Activated CD4-positive, alpha-beta T cell treated with anti-CD3 and anti-CD28 coated beads for 1 hour (primary cell): ENCODE measurements around the gene FBXO31.
"Not testable (repeated sequence)": the region's sequence is repeated elsewhere in the genome, so short reads cannot be mapped to it uniquely, and the experiment has no call there.

Experiments used
- DNase-seq: peaks from one replicate; pipeline ENCODE4 v3.0.0-alpha.2; 2020

The FBXO31 gene

DNA sequence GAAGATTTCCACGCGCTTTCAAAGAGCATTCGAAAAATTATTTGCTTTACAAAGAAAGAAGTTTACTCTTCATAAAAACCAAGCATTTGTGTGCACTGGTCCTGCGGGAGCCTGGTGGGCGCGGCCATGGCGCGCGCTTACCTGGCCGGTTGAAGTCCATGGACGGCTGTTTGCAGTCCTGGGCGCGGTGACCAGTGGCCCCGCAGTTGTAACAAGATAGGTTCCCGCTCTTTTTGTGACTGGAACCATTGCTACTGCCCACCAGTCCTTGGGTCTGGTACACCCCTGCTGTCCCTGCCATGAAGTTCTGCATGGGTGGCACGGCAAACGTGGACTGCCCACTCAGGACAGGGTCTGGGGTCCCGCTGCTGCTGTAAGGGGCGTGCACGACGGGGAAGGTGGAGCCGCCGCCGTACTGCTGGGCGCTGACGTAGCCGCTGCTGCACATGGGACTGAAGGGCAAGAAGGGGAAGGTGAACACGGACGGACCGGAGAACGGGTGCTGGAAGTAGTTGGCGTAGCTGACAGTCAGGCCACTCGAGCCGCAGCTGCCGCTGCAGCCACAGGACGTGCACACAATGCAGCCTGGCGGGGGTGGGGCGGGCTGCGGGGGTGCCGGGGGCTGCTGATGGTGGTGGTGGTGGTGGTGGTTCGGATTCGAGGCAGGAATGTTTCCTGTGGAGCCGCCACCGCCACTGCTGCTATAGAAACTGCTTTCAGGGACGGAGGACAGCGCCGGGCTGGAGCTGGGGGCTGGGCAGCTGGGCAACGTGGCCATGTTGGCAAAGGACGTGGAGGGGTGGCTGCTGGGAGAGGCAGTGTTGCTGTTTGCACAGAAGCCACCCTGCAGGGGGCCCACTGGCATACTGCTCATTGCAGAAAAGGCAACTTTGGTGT, 28.0 kb upstream of the FBXO31 start:
- no peak for DNase-seq

DNA sequence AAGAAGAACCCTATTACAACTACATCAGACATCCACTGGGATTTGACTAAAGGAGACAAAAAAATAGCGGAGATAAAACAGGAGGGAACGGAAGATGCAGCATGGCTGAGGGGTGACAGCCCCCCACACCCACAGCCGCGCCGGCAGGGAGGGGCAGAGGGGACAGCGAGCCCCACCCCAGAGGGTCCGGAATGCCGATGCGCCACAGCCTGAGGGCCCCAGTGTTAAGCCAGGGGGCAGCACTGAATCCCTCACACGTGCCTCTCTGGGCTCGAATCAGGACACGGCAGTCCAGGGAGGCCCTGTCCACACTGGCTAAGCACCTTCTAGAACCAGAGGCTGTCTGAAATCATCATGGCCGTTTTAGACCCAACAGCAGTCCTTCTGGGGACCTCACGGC, 27.4 kb upstream of the FBXO31 start:
- DNase-seq = no peak

DNA sequence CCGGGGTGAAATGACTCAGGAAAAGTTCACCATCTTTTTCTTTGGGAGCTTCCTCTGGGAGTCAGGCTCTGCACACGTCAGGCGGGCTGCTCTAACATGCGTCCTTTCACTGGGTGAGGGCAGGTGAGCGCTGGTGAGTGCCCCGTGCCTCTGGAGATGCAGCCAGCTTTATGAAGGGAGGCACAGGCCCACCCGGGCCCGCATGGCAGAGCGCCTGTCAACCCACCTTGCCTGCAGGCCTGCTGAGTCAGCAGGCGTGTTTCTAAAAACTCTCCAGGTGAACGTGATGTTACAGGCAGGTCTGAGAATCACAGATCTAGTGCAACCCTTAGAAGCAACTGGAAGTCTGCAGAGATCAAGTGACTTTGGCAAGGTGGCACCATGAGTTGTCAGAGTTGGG, 27.0 kb upstream of the FBXO31 start:
- DNase-seq = no peak

DNA sequence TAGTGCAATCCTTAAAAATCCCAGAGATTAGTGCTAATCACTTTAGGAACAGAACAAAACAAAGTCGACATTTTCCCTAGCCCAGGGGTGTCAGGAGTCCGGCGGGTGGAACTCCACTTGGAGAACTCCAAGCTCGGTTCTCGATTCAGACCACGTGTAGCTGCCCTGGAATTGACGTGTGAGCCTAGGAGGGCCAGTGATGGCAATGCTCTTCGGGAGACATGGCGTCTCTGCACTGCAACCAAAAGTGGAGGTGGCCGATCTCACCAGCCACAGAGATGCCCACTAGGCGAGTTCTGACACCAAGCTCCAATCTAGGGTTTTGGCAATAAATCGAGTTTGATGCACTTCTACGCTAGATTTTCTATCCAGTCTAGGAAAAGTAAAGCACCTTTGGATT, 26.2 kb upstream of the FBXO31 start:
- no peak for DNase-seq

DNA sequence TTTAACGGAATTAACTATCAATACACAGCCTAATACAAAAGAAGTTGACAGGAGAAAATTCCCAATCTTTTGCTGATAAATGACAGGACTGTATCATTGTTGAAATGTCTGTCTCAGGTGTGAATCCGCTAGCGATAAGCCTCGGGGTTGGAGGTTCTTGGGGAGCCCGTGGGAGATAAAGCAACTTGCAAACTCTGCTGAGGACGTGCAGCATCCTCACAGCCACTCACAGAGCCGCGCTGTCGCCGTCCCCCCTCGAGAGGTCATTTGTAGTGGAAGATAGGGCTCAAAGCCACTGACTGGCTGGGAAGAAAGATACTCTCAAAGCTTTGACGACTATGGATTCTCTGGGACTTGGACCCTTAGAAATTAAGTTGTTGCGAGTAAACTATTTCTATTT, 25.6 kb upstream of the FBXO31 start:
- DNase-seq = no peak

DNA sequence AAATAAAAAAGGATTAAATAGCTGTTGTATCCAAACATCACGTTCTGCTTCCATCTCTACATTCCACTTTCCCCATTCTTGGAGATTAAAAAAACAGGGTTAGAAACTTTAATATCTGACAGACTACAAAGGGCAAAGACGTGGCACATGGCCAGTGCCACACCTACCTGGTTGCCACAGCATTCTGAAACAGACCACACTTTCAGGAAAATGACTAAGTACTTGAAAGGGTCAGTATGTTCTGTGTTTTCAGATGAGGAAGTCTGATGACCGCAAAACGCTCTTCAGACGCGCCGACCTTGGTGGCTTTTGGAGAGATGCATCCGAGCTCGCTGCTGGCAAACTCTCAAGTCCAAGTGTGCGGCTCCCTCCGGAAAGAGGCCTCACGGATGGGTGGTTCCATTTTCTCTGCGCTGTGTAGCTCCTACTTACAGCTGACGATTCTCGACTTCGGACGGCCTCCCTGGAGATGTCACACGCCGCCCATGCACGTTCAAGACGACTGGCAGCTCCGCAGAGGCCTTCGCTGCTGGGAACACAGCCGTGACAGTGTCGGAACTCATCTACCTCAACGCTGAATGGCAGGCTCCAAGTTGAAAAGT, 24.0 kb upstream of the FBXO31 start:
- no peak for DNase-seq

DNA sequence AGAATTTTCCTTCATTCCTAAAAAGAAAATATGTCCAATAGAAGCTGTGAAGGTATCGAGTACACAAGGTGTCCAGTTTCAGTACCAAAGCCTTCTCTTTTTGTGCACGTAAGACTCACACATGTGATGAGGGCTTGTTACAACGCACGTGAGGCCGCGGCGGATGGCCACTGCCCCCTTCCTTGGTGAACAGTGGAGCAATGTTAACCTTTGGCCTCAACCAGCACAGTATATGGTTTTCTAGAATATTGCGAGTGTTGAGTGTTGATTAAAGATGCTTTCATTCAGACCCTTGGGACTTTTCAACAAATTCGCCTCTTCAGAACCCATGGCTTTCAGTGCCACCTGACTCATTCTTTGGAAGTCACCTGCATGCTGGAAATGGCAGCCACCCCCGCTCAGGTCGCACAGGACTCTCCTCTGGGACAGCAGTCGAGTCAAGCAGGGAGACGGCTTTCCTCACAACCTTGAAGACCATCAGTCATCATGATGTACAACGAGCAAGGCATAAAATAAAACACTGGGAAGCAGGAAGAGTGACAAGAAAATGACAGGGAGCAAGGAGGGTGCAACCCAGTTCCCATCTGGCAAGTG, 23.0 kb upstream of the FBXO31 start:
- no peak for DNase-seq

DNA sequence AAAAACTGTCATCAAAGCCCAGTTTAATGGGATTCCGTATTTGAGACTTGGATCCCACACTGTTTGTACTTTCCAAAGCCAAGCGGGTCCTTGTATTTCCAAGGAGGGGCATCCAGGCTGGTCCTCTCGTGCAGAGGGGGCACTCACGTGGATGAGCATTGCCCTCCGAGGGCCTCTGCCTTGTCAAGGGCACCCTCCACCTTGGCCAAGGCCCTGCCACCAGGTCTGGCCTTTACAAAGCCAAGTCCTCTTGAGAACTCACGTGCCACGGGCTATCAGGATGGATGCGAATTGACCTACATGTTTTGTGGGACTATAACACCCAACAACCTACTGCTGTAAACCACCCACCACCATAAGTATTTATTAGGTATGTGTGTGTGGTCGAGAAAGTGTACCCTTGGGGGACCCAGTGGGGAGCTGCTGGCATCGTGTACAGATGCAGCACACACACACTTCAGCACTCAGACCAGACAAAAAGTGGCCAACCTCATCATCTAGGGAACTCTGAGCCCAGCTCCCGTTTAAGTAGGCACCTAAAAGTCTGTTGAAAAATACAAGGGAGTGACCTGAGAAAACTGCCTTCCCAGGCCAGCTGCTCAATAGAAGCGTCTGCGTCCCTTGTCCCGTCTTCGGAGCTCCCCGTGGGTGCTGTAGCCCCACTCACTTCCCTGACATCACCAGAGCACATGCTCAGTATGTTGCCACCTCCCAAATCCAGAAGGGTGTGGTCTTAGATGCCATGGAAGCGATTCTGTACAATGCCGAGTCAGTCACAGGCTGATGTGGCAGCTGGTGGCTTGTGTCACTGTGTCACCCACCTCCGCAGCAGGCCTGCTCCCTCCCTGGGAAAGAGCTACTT, 21.4 kb upstream of the FBXO31 start:
- DNase-seq = no peak

DNA sequence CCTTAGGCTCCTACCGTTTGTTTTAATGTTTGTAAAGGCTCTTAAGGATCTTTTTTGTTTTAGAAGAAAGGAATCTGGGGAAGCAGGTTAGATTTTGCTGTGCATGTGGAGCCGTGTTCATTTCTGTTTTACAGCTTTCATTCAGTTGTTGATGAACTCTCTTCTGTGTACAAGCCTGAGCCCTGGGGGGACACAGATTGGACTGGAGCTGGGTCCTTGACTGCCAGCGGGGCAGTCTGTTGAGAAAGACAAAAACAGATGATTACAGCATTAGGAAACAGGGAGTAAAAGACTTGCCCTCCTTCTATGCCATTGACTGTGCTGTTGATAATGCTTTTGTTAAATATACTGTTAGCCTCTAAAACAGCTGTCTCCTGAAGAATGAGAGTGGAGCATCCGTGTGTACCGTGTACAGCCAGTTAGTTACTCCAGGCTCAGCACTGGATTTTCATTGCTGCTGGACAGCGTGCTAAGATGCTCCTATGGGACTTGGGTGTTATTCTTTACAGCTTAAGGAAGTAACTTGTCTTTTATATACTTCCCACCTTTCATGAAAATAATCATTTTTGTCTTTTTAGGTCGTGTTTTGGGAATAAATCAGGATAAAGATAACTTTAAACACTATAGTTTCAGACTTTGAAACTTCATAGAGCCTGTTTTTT, 11.7 kb upstream of the FBXO31 start:
- no peak for DNase-seq

DNA sequence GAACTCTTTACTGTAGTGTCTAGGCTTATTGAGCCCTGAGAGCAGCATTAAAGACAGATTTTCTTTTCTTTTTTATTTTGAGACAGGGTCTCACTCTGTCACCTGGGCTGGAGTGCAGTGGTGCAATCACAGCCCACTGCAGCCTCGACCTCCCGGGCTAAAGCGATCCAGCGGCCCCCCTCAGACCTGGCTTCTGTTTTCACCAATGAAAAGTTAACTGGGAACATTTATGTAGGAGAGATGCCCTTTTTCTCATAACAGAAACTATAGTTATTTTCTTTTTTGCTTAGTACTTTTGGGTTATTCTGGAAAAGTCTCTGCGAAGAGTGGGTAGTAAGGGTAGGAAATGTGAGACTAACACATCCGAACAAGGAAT, 10.1 kb upstream of the FBXO31 start:
- DNase-seq = no peak

DNA sequence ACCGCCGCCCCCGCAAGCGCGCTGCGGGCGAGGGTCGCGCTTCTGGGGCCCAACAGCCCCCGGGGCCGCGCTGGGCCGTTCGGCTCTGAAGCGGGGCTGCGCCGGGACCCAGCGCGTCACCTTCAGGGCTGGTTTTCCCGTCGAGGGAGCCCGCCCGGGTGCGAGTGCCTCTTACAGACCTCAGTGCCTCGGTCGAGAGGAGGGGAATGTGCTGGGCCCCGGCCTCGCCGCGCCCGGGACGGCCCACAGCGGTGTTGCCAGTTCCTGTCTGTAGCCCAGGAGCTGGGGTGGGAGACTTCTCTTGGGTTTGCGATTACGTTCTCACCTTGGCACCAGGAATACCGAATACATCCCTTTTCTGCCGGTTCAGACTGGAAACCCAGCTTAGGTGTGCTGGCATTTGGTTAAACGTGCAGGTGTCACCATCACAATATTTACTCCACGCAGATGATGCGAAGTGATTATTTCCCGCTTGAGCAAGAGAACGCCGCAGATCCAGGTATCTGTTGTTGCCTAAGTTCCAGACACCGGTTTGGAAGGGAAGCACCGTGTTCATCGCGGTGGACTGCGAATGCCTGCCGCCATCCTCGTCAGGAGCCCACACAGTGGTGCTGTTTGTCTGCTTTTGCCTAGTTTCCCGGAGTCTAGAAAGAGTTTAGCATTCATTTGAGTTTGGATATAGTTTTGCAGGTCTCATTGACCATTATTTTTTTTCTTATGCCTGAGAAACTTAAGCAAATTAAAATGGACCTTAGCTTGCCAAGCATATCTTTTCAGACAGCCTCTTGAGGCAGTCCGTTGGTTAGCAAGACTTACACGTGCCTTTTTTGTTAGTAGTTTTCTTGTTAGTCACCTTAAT, 9.5 kb upstream of the FBXO31 start:
- DNase-seq = peak; percentile 19

DNA sequence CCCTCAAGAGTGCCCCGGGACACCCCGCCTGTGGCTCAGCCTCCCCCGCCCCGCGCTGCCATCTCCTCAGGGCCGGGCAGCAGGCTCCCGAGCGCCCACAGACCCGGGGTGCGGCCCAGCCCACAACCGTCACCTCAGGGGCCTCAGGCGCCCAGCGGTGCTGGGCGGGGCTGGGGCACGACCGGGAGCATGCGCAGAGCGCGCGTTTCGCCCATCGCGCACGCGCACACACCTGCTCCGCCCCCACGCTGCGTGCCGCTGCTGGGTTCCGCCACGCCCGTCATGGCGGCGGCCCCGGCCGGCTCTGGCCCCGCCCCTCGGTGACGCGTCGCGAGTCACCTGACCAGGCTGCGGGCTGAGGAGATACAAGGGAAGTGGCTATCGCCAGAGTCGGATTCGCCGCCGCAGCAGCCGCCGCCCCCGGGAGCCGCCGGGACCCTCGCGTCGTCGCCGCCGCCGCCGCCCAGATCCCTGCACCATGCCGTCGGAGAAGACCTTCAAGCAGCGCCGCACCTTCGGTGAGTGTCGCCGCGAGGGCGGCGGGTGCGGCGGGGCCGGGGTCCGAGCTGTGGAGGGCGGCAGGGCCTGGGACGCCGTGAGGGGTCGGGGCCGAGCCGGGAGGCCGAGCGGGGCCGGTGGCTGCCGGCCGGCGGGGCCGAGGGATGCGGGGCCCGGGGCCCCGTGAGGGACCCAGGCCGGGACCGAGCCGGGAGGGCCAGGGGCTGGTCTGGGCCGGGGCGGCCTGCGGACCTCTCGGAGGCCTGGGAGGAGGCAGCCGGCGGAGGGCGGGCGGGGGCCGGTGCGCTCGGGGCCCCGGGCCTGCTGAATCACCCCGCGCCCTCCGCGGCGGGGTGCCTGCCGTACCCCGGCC, 8.6 kb upstream of the FBXO31 start, which contains the start of gene MAP1LC3B:
TSS of gene MAP1LC3B (plus strand) at position 387 of the 871 bp plus-strand sequence. CDS start at position 479, 92 bp downstream.
- peak; percentile 99 for DNase-seq

DNA sequence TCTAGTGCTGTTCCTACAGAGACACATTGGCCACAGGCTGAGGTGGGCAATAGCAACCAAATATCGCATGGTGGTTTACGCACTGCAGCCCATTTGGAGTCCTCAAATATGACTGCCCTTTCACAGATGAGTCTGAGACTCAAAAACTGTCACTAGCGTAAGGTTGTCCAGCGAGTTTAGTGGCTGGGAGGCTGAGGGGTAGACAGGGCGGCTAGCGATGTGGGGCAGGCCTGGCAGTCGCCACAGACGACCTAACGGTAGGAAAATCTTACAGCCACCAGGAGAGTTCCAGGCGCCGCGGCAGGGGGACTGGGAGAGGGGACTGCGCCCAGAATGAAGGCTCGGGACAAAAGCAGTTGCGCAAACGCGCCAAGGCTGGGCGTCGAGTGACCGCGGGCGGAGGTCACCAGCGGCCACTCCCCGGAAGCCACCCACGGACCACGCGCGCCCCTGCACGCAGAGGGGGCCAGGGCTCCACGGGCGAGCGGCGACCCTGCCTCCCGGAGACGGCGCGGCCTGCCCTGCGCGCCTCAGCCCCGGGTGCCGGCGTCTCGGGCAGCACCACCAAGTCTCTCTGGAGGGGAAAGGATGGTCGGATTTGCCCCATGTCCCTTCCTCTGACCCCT, 7.9 kb upstream of the FBXO31 start:
- DNase-seq = no peak

DNA sequence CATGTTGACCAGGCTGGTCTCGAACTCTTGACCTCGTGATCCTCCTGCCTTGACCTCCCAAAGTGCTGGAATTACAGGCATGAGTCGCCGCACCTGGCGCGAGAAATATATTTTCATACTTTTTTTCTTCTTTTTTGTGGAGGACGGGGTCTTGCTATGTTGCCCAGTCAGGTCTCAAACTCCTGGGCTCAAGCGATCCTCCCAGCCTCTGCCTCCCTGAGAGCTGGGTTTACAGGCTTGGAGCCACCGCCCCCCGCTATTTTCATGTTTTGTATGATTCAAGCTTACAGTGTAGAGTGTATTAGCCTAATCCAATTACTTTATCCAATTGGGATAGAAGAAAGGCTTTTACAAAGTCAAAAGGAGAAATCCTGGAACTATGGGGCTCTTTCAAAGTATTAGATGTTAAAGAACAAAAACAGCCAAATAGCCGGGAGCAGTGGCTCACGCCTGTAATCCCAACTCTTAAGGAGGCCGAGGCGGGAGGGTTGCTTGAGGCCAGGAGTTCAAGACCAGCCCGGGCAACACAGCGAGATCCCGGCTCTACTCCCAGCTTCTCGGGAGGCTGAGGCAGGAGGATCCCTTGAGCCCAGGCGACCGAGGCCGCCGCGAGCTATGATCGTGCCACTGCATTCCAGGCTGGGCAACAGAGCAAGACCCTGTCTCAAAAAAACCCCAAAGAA, 7.2 kb upstream of the FBXO31 start:
- DNase-seq = no peak

DNA sequence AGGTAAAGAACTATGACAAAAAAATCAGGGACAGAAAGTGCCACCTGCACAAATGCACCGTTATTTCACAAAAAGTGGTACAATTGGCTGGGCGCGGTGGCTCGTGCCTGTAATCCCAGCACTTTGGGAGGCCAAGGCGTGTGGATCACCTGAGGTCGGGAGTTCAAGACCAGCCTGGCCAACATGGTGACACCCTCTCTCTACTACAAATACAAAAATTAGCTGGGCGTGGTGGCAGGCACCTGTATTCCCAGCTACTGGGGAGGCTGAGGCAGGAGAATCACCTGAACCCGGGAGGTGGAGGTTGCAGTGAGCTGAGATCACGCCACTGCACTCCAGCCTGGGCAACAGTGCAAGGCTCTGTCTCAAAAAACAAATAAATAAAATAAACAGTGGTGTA, 6.3 kb upstream of the FBXO31 start:
- not testable (repeated sequence) for DNase-seq

DNA sequence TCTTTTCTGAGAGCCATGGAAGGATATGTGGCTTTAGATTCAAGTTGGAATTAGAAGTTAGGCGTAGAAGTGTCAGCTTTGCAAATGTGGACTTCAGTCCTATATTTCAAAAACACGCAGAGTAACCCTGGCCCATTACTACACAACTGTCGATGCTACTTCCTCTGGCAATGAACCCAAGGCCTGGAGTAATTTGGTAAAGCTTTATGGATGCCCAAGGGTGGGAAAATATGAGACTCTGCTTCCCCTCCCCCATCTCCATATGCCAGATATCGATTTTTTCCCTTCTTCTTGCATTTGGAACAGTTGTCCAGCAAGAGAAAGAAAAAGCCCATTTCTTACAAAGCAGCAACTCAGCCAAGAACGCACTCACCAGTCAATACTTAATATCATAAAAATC, 5.7 kb upstream of the FBXO31 start:
- DNase-seq = no peak

DNA sequence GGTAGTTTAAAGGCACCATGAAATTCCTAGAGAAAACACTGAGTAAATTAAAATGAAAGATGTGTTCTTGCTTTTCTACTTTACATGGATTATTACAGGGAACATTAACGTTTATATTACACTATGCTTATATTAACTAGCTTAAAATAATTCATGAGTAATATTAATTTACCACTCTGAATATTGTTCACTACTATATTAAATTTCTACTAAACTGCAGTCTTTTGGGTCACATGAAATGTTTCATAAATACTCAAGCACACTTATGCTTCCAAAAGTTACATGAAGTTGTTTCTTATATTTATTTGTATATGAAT, 5.2 kb upstream of the FBXO31 start:
- no peak for DNase-seq

DNA sequence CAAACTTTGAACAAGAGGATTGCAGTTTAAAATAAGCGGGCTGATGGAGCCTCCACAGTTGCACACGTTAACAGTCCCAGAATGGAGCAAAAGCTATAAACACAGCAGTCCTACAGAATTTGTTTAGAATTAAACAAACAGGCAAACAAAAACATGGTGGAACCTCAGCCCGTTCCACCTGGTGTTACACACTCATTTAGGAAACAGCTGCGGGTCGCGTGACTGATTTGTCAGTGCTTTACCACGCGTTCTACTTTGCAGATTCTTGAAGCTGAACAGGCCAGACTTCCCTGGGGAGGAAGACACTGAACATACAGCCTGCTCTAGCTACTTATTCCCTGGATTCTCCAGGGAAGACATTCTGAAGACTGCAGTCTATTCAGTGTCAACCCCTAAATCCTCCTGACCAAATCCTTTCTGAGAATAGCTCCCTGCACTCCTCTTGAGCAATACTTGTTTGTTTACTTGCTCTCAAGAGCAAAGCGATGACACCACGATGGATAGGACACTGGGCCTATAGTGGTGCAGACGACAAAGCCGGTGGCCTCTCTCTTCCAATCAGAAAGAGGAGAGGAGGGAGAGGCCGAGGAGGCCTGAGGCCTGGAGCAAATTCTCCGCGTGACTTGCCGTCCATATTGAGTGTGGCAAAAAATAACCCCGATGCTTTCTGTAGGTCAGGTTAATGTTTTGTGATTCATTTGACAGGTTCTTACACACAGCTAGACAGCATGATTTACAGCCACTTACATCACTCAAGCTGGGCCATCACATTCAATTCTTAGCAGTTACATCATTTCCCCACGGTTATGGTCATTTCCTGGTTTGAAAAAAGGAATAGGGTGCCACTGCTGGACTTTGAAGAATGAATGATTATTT, 4.6 kb upstream of the FBXO31 start:
- DNase-seq = peak; percentile 76

DNA sequence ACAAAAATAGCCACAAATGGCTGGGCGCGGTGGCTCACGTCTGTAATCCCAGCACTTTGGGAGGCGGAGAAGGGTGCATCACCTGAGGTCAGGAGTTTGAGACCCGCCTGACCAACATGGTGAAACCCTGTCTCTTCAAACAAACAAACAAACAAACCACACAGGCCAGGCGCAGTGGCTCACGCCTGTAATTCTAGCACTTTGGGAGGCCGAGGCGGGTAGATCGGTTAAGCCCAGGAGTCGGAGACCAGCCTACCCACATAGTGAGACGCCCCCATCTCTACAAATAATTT, 1.2 kb upstream of the FBXO31 start:
- not testable (repeated sequence) for DNase-seq
